SHP77 treated with DMSO at 0.1 percent for 48 hours (cell line): Measurements from ENCODE around the gene CCDC9.
"Not testable (repeated sequence)": the region's sequence is repeated elsewhere in the genome, so short reads cannot be mapped to it uniquely, and the experiment has no call there.

ENCODE experiments used
- DNase-seq: peaks from one replicate; lab custom pipeline; 2025; lab: John Stamatoyannopoulos, UW

The CCDC9 gene

GRCh38 chr19:47261946-47262793, 5.8 kb downstream of the CCDC9 start:
- not testable (repeated sequence) for DNase-seq

GRCh38 chr19:47264629-47265028, 8.3 kb downstream of the CCDC9 start:
- DNase-seq, result no peak

- no peak for DNase-seq
Measured at GRCh38 chr19:47266401-47266941, 10.1 kb downstream of the CCDC9 start.

- no peak for DNase-seq
Measured at GRCh38 chr19:47267350-47267759, 11.0 kb downstream of the CCDC9 start.

- DNase-seq, result no peak
Measured at GRCh38 chr19:47268028-47268427, 11.7 kb downstream of the CCDC9 start.

- DNase-seq, result no peak
Measured at GRCh38 chr19:47269596-47269995, 13.3 kb downstream of the CCDC9 start.

- no peak for DNase-seq
Measured at GRCh38 chr19:47270408-47270807, 14.1 kb downstream of the CCDC9 start.

- no peak for DNase-seq
Measured at GRCh38 chr19:47271949-47272348, 15.6 kb downstream of the CCDC9 start.

- DNase-seq, result no peak
Measured at GRCh38 chr19:47272448-47273312, 16.4 kb downstream of the CCDC9 start.

GRCh38 chr19:47273313-47274070, 17.2 kb downstream of the CCDC9 start:
- peak; percentile 54 for DNase-seq

- peak; percentile 55 for DNase-seq
Measured at GRCh38 chr19:47274071-47274890, 18.0 kb downstream of the CCDC9 start, which contains the start of gene INAFM1. INAFM1 (plus strand) TSS chr19:47274885; CDS start chr19:47274920, 35 bp downstream.

GRCh38 chr19:47274891-47275761, 18.8 kb downstream of the CCDC9 start:
- no peak for DNase-seq

- no peak for DNase-seq
Measured at GRCh38 chr19:47275791-47276461, 19.6 kb downstream of the CCDC9 start.

- not testable (repeated sequence) for DNase-seq
Measured at GRCh38 chr19:47276513-47276912, 20.2 kb downstream of the CCDC9 start.

- DNase-seq, result no peak
Measured at GRCh38 chr19:47280183-47280797, 24.0 kb downstream of the CCDC9 start.

GRCh38 chr19:47283405-47284059, 27.2 kb downstream of the CCDC9 start:
- no peak for DNase-seq

GRCh38 chr19:47284324-47284899, 28.1 kb downstream of the CCDC9 start:
- peak; percentile 17 for DNase-seq

- DNase-seq, result peak; percentile 60
Measured at GRCh38 chr19:47296036-47296435, 39.7 kb downstream of the CCDC9 start.
